Skeletal muscle satellite cell (primary cell): ENCODE data around the gene LRMDA.

Experiments
- H3K27me3 ChIP-seq: 2 replicates; pipeline ENCODE4 v1.7.0; 2013; ENCODE audit warnings: low read length; ENCODE audit not compliant: control insufficient read depth, insufficient read depth
- H3K36me3 ChIP-seq: 2 replicates; pipeline ENCODE4 v1.7.0; 2013; ENCODE audit warnings: mild to moderate bottlenecking, control low read depth, low read length; ENCODE audit not compliant: insufficient read depth
- H3K4me1 ChIP-seq: 2 replicates; pipeline ENCODE4 v1.7.0; 2013; ENCODE audit warnings: low read length; ENCODE audit not compliant: control insufficient read depth, insufficient read depth
- H3K4me2 ChIP-seq: 2 replicates; pipeline ENCODE4 v1.7.0; 2013; ENCODE audit warnings: mild to moderate bottlenecking, low read length
- H3K4me3 ChIP-seq: 2 replicates; pipeline ENCODE4 v1.7.0; 2013; ENCODE audit warnings: low read length
- H3K9ac ChIP-seq: 2 replicates; pipeline ENCODE4 v1.7.0; 2013; ENCODE audit warnings: mild to moderate bottlenecking, low read depth, low read length, moderate library complexity
- H3K9me3 ChIP-seq: replicated peaks from 2 replicates; pipeline ENCODE4 v1.7.0; 2013; ENCODE audit warnings: mild to moderate bottlenecking, control low read depth, low read length

The LRMDA gene

GRCh38 chr10:75941223-75941801 is 509.9 kb downstream of the LRMDA start:
- H3K4me2 ChIP-seq: no peak overlapping the region

GRCh38 chr10:75944061-75944460 is 512.6 kb downstream of the LRMDA start:
- Histone ChIP-seq H3K4me2 (no peak overlapping the region), H3K9ac (no peak overlapping the region), H3K36me3 (no peaks in the 10 kb centered on the region), H3K4me3 (no peak overlapping the region), H3K4me1 (no peaks in the 10 kb centered on the region), H3K27me3 (peaks cover 32% of the 10 kb centered on the region), H3K9me3 (no peaks in the 10 kb centered on the region)

More at GRCh38 chr10:75941223-75941801, 509.9 kb downstream of the LRMDA start:
- H3K27me3 ChIP-seq: peaks cover 44% of the 10 kb centered on the region
- no peaks in the 10 kb centered on the region for H3K9me3 ChIP-seq
- H3K9ac ChIP-seq: no peak overlapping the region
- no peak overlapping the region for H3K4me3 ChIP-seq
- no peaks in the 10 kb centered on the region for H3K36me3 ChIP-seq
- no peaks in the 10 kb centered on the region for H3K4me1 ChIP-seq

- H3K4me3 ChIP-seq: no peak overlapping the region
- H3K9ac ChIP-seq: no peak overlapping the region
- H3K4me2 ChIP-seq: no peak overlapping the region
- no peaks in the 10 kb centered on the region for H3K36me3 ChIP-seq
- H3K4me1 ChIP-seq: no peaks in the 10 kb centered on the region
- H3K27me3 ChIP-seq: peaks cover 8% of the 10 kb centered on the region
- no peaks in the 10 kb centered on the region for H3K9me3 ChIP-seq
Measured at GRCh38 chr10:75948583-75948982, 517.2 kb downstream of the LRMDA start.

GRCh38 chr10:75950307-75950706 is 518.9 kb downstream of the LRMDA start:
- no peak overlapping the region for H3K4me3 ChIP-seq
- no peaks in the 10 kb centered on the region for H3K9me3 ChIP-seq
- peaks cover 6% of the 10 kb centered on the region for H3K27me3 ChIP-seq
- no peak overlapping the region for H3K4me2 ChIP-seq
- no peaks in the 10 kb centered on the region for H3K4me1 ChIP-seq
- H3K9ac ChIP-seq: no peak overlapping the region
- no peaks in the 10 kb centered on the region for H3K36me3 ChIP-seq

GRCh38 chr10:75950997-75951589 is 519.7 kb downstream of the LRMDA start:
- Histone ChIP-seq H3K4me1 (no peaks in the 10 kb centered on the region), H3K4me3 (no peak overlapping the region), H3K27me3 (peaks cover 6% of the 10 kb centered on the region), H3K4me2 (no peak overlapping the region), H3K9ac (no peak overlapping the region), H3K9me3 (no peaks in the 10 kb centered on the region), H3K36me3 (no peaks in the 10 kb centered on the region)

GRCh38 chr10:75951627-75952026 is 520.2 kb downstream of the LRMDA start:
- H3K9me3 ChIP-seq: no peaks in the 10 kb centered on the region
- no peak overlapping the region for H3K4me2 ChIP-seq
- H3K36me3 ChIP-seq: no peaks in the 10 kb centered on the region
- no peak overlapping the region for H3K9ac ChIP-seq
- H3K4me3 ChIP-seq: no peak overlapping the region
- H3K27me3 ChIP-seq: peaks cover 6% of the 10 kb centered on the region
- no peaks in the 10 kb centered on the region for H3K4me1 ChIP-seq

- H3K4me3 ChIP-seq: no peak overlapping the region
- H3K27me3 ChIP-seq: peaks cover 6% of the 10 kb centered on the region
- H3K9me3 ChIP-seq: no peaks in the 10 kb centered on the region
- no peaks in the 10 kb centered on the region for H3K4me1 ChIP-seq
- no peak overlapping the region for H3K9ac ChIP-seq
- no peak overlapping the region for H3K4me2 ChIP-seq
- H3K36me3 ChIP-seq: no peaks in the 10 kb centered on the region
Measured at GRCh38 chr10:75952093-75952492, 520.7 kb downstream of the LRMDA start.

- Histone ChIP-seq H3K4me2 (no peak overlapping the region), H3K9ac (no peak overlapping the region), H3K9me3 (no peaks in the 10 kb centered on the region), H3K4me1 (no peaks in the 10 kb centered on the region), H3K27me3 (peaks cover 6% of the 10 kb centered on the region), H3K4me3 (no peak overlapping the region), H3K36me3 (no peaks in the 10 kb centered on the region)
Measured at GRCh38 chr10:75954486-75954885, 523.1 kb downstream of the LRMDA start.

- no peaks in the 10 kb centered on the region for H3K4me1 ChIP-seq
- H3K36me3 ChIP-seq: no peaks in the 10 kb centered on the region
- H3K9me3 ChIP-seq: no peaks in the 10 kb centered on the region
Measured at GRCh38 chr10:75955973-75956502, 524.6 kb downstream of the LRMDA start.

GRCh38 chr10:75956624-75957023 is 525.2 kb downstream of the LRMDA start:
- Histone ChIP-seq H3K36me3 (no peaks in the 10 kb centered on the region), H3K4me2 (no peak overlapping the region), H3K4me1 (no peaks in the 10 kb centered on the region), H3K9ac (no peak overlapping the region), H3K4me3 (no peak overlapping the region), H3K27me3 (peaks cover 8% of the 10 kb centered on the region), H3K9me3 (no peaks in the 10 kb centered on the region)

More at GRCh38 chr10:75955973-75956502, 524.6 kb downstream of the LRMDA start:
- Histone ChIP-seq H3K4me3 (no peak overlapping the region), H3K4me2 (no peak overlapping the region), H3K27me3 (peaks cover 6% of the 10 kb centered on the region), H3K9ac (no peak overlapping the region)

GRCh38 chr10:75957314-75958120 is 526.1 kb downstream of the LRMDA start:
- H3K9me3 ChIP-seq: no peaks in the 10 kb centered on the region
- no peak overlapping the region for H3K4me3 ChIP-seq
- no peaks in the 10 kb centered on the region for H3K4me1 ChIP-seq

More at GRCh38 chr10:75957314-75958120, 526.1 kb downstream of the LRMDA start:
- Histone ChIP-seq H3K4me2 (no peak overlapping the region), H3K27me3 (peaks cover 6% of the 10 kb centered on the region), H3K9ac (no peak overlapping the region), H3K36me3 (no peaks in the 10 kb centered on the region)
